Measurements from ENCODE around the gene TSPAN19.

DNA sequence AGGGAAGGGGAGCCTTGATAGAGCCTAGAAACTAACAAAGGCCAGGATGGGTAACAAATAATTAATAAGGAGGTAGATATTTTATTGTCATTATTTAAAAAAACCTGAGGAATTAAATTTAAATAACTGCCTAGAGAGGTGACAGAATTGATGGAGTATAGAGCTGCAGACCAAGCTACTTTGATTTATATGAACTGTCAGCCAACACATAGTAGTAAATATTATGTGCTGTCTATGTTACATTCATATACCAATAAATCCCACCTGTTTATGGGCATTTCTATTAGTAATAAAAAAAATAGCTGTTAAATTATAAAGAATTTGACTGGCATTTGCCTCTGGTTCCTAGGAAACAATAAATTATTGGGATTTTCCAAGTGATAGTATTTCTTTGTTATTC lies 37.7 kb downstream of the TSPAN19 start:
- TF ChIP-seq CTCF (conservative IDR thresholded peaks at IDR 0.05; ENCODE audit: low read depth, low read length) (no peak), EZH2phosphoT487 (IDR thresholded peaks at IDR 0.05; ENCODE audit: borderline replicate concordance, low read length) (no peak)
